Ovary (tissue), 9 donors: ENCODE data around the gene S100PBP. TPM values are rescaled to one million over a fixed set of nuclear protein-coding genes. Genes with fewer than 3 reads are reported as not detected.

ENCODE experiments used
- DNase-seq, 5 donors: peaks; one replicate each; pipeline ENCODE4 v3.0.0-alpha.2; 2019 to 2020
- H3K27ac ChIP-seq, 2 donors: fragments of 200-600 bp; one replicate each; pipeline versions ENCODE4 v1.5.1 to v1.8.0; 2019 to 2022
- H3K27me3 ChIP-seq: fragments of 200-600 bp; one replicate; pipeline ENCODE4 v1.8.0; 2022
- H3K36me3 ChIP-seq: fragments of 200-600 bp; sonication (generic); one replicate; pipeline ENCODE4 v1.5.1; 2019
- H3K4me1 ChIP-seq: one replicate; pipeline ENCODE4 v1.8.1; 2013; ENCODE audit warnings: mild to moderate bottlenecking, moderate library complexity; ENCODE audit not compliant: insufficient read depth
- H3K4me3 ChIP-seq: fragments of 200-600 bp; sonication (generic); one replicate; pipeline ENCODE4 v1.5.1; 2017
- H3K9me3 ChIP-seq, 2 donors: fragments of 200-600 bp in 1 of 2; sonication (generic) in 1 of 2; one replicate each; pipeline versions ENCODE4 v1.5.1 to v1.8.1; 2013 to 2019; ENCODE audit warnings: mild to moderate bottlenecking in 1 of 2, moderate library complexity in 1 of 2
- CTCF ChIP-seq, 3 donors: fragments of 450-650 bp in 2 of 3; fragments of 200-600 bp in 1 of 3; IDR thresholded peaks; one replicate each; pipeline versions ENCODE4 v1.5.1 to v1.8.0; 2016 to 2022; ENCODE audit warnings: antibody characterized with exemption in 3 of 3, mild to moderate bottlenecking in 1 of 3
- EP300 ChIP-seq: sonication (generic); formaldehyde crosslinking; IDR thresholded peaks from one replicate; pipeline ENCODE4 v1.6.1; 2017; ENCODE audit warnings: antibody characterized with exemption
- POLR2A ChIP-seq: fragments of 450-650 bp; IDR thresholded peaks from one replicate; pipeline ENCODE4 v1.6.1; 2017; ENCODE audit warnings: antibody characterized with exemption, mild to moderate bottlenecking, moderate library complexity
- WGBS, 3 donors: extraction: QIAGEN DNeasy Blood & Tissue Kit in 1 of 3; methylation state at CpG; one replicate each; pipeline versions ENCODE4 v1.1.5 to v1.1.7; 2013 to 2017; 5-methylcytosine and 5-hydroxymethylcytosine counted together
- intact Hi-C, 4 donors: fragments of 100-400 bp; cut with DNase I; formaldehyde crosslinking; loops; one replicate each; pipeline versions ENCODE4 v1.11.0 to v1.15.1; 2022 to 2023
- polyA plus RNA-seq, 2 donors: library from polyadenylated mRNA; stranded (reverse); fragments of 200-250 nt in 1 of 2; fragments of 350-450 nt in 1 of 2; fragmentation: Illumina TruSeq in 1 of 2; extraction: RNeasy Lipid Tissue Mini Kit (QIAGEN cat#74804) in 1 of 2; gene quantifications; one replicate each; pipeline ENCODE4 v1.2.3, GENCODE V29; 2013 to 2014
- total RNA-seq, 7 donors: library from RNA; depleted of rRNA in 2 of 7; stranded (reverse); fragments of >200 nt in 2 of 7; fragmentation: NEBNext Ultra II Directional in 3 of 7; extraction: Animal tissue kit (Norgen Biotek cat#: 25700) in 3 of 7; gene quantifications; one replicate each; pipeline versions ENCODE4 v1.1.0 to v1.2.4, GENCODE V29; 2016 to 2023
- donor health status: DM: no; HTN: no; CAD: no; lungs with moderate emphysema.
- donor health status: DM: no; HTN: no; CAD: no.
- donor health status: Bipolar disorder and iron deficiency.
- donor health status: DM: yes; HTN: yes; CAD: no.
- donor health status: DM: no; HTN: no; CAD: no.
- donor health status: DM: yes; HTN: yes; CAD: no.

Gene S100PBP
- total and polyA plus RNA-seq, 9 donors = 18.1 to 64.2 (median 42.6) TPM

- Histone ChIP-seq H3K36me3 (no peaks in the 10 kb centered on the region), H3K27me3 (no peaks in the 10 kb centered on the region), H3K4me1 (no peaks in the 10 kb centered on the region), H3K27ac (no peak overlapping the region), H3K9me3 (no peaks in the 10 kb centered on the region), H3K4me3 (peak overlapping the region; percentile 55)
- 79 to 85% (median 81%) methylated on average over 7 of the region's 7 CpGs for WGBS, 3 donors
- DNase-seq = peak in 1 of 5 donors; percentile 38
- intact Hi-C loops = no loop called here
- no peak for TF ChIP-seq EP300
- no peak for TF ChIP-seq CTCF (IDR thresholded peaks at IDR 0.05)
- TF ChIP-seq POLR2A = no peak
Observed at GRCh38 chr1:32899586-32900296, 82.3 kb downstream of the S100PBP start.

GRCh38 chr1:32900371-32900955 lies 83.0 kb downstream of the S100PBP start:
- H3K9me3 ChIP-seq = no peaks in the 10 kb centered on the region
- WGBS, 3 donors = 18 to 21% (median 18%) methylated on average over 22 of the region's 22 CpGs
- no peaks in the 10 kb centered on the region for H3K27me3 ChIP-seq
- no peaks in the 10 kb centered on the region for H3K36me3 ChIP-seq
- H3K4me3 ChIP-seq = peak overlapping the region; percentile 55
- peak in 1 of 5 donors; percentile 30 for DNase-seq
- no peaks in the 10 kb centered on the region for H3K4me1 ChIP-seq
- TF ChIP-seq CTCF (IDR thresholded peaks at IDR 0.05) = no peak
- no peak for TF ChIP-seq POLR2A
- no peak for TF ChIP-seq EP300
- H3K27ac ChIP-seq = no peak overlapping the region
- intact Hi-C loops = no loop called here

- TF ChIP-seq EP300 = no peak
- TF ChIP-seq CTCF (IDR thresholded peaks at IDR 0.05) = no peak
- no peak for TF ChIP-seq POLR2A
- DNase-seq = peak; percentile 64 to 80 (median 70)
- Histone ChIP-seq H3K27me3 (no peaks in the 10 kb centered on the region), H3K4me1 (no peaks in the 10 kb centered on the region), H3K9me3 (no peaks in the 10 kb centered on the region), H3K36me3 (no peaks in the 10 kb centered on the region), H3K4me3 (peak within 1 kb of the TSS; percentile 55), H3K27ac (no peak within 1 kb of the TSS)
- WGBS, 3 donors = 1 to 3% (median 1%) methylated on average over 27 to 92 of the region's 92 CpGs
- intact Hi-C loops = no loop called here
Observed at GRCh38 chr1:32900956-32901822, 83.7 kb downstream of the S100PBP start, which contains the start of gene TMEM54. TMEM54 (minus strand) TSS chr1:32901389; CDS start chr1:32901238, 151 bp downstream.

GRCh38 chr1:32901823-32902534 lies 84.5 kb downstream of the S100PBP start:
- no peaks in the 10 kb centered on the region for H3K4me1 ChIP-seq
- 25 to 41% (median 31%) methylated on average over 21 to 24 of the region's 24 CpGs for WGBS, 3 donors
- no peaks in the 10 kb centered on the region for H3K27me3 ChIP-seq
- no peaks in the 10 kb centered on the region for H3K36me3 ChIP-seq
- TF ChIP-seq EP300 (no peak), POLR2A (no peak), CTCF (IDR thresholded peaks at IDR 0.05) (no peak)
- H3K27ac ChIP-seq = no peak overlapping the region
- peak overlapping the region; percentile 55 for H3K4me3 ChIP-seq
- no peaks in the 10 kb centered on the region for H3K9me3 ChIP-seq
- DNase-seq = no peak
- intact Hi-C loops = no loop called here
